PFSK-1 (cell line): ENCODE measurements around the gene UROS.

Source experiments
- POLR2AphosphoS5 ChIP-seq: IDR thresholded peaks from 2 replicates; pipeline ENCODE4 v1.6.1; 2012; ENCODE audit warnings: low read depth, mild to moderate bottlenecking, control low read depth, low read length, moderate library complexity
- SIN3A ChIP-seq: IDR thresholded peaks from 2 replicates; pipeline ENCODE4 v1.6.1; 2012; ENCODE audit warnings: mild to moderate bottlenecking, low read length, moderate library complexity, borderline replicate concordance; ENCODE audit not compliant: insufficient read depth
- TAF1 ChIP-seq: IDR thresholded peaks from 2 replicates; pipeline ENCODE4 v1.6.1; 2012; ENCODE audit warnings: low read length, control low read depth, borderline replicate concordance; ENCODE audit not compliant: insufficient read depth

- TF ChIP-seq SIN3A (no peak), POLR2AphosphoS5 (no peak), TAF1 (no peak)
Measured at GRCh38 chr10:125827133-125827532, 4.1 kb upstream of the UROS start.
